Measurements from ENCODE around the gene HORMAD2. TPM values are rescaled to one million over a fixed set of nuclear protein-coding genes. Genes with fewer than 3 reads are reported as not detected.

HORMAD2 gene
- total and polyA plus RNA-seq, 9 of the 15 experiments (the other 6 are each of a cell fraction or from before 2014, with no cell fraction given), result not detected

DNA sequence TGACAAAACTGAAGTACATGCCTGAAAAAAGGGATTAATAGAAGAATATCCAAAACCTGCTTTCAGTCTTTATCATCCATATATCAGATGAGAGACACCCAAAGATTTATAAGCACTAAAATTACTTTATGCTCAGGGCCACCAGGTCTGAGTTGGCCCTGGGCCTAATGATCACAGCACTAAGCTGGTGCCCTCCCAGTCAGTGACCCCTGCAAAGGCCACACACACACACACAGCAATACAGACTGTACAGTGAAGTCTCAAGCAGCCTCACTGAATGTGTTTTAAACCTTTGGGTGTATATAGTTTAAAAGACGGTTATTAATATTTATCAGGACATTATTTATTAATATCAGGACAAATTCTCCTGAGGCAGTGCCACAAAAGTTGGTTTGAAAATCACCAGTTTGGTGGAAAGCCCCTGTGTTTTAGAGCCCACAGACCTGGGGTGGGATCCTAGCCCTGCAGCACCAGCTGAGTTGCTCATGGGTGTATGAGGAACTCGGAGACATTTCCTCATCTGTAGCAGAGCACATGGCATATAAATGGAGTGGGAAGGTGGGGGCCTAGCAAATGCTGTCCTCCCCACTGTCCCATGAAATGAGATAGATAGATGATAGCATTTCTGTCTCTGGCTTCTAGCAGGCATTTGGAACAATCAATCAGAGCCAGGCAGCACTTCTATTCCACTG lies 48.4 kb upstream of the HORMAD2 start:
- H3K9me3 ChIP-seq (replicated peaks; ENCODE audit: control insufficient read depth, insufficient read depth, low read depth, low read length), result no peaks in the 10 kb centered on the region
- H3K36me3 ChIP-seq (ENCODE audit: control insufficient read depth, insufficient read depth, low read length), result 0 out of 3 replicates have a peak, but pooled peaks cover 4% of the 10 kb centered on the region
- intact Hi-C loops (cut with micrococcal nuclease), result no loop called here
- H4K20me1 ChIP-seq (replicated peaks; ENCODE audit: control insufficient read depth, insufficient read depth, low read length), result no peaks in the 10 kb centered on the region
- no peak for TF ChIP-seq ZNF644 (tag; IDR thresholded peaks at IDR 0.05; ENCODE audit: low read depth)
- no peak for TF ChIP-seq BRD4 (IDR thresholded peaks at IDR 0.05)
- TF ChIP-seq ZNF12 (CRISPR knock-in tag; IDR thresholded peaks at IDR 0.05), result no peak
- no peak for TF ChIP-seq ZNF175 (CRISPR knock-in tag; IDR thresholded peaks at IDR 0.05; ENCODE audit: low read depth)
- TF ChIP-seq KDM1A (IDR thresholded peaks at IDR 0.05), result no peak
- no peak for TF ChIP-seq ZEB2 (IDR thresholded peaks at IDR 0.05)
- TF ChIP-seq, protein P1, sequence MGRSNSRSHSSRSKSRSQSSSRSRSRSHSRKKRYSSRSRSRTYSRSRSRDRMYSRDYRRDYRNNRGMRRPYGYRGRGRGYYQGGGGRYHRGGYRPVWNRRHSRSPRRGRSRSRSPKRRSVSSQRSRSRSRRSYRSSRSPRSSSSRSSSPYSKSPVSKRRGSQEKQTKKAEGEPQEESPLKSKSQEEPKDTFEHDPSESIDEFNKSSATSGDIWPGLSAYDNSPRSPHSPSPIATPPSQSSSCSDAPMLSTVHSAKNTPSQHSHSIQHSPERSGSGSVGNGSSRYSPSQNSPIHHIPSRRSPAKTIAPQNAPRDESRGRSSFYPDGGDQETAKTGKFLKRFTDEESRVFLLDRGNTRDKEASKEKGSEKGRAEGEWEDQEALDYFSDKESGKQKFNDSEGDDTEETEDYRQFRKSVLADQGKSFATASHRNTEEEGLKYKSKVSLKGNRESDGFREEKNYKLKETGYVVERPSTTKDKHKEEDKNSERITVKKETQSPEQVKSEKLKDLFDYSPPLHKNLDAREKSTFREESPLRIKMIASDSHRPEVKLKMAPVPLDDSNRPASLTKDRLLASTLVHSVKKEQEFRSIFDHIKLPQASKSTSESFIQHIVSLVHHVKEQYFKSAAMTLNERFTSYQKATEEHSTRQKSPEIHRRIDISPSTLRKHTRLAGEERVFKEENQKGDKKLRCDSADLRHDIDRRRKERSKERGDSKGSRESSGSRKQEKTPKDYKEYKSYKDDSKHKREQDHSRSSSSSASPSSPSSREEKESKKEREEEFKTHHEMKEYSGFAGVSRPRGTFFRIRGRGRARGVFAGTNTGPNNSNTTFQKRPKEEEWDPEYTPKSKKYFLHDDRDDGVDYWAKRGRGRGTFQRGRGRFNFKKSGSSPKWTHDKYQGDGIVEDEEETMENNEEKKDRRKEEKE (IDR thresholded peaks at IDR 0.05; ENCODE audit: borderline replicate concordance in 1 of 2, control insufficient read depth in 1 of 2, low read depth in 2 of 2, low read length in 1 of 2), result no peak
- TF ChIP-seq, protein P2, sequence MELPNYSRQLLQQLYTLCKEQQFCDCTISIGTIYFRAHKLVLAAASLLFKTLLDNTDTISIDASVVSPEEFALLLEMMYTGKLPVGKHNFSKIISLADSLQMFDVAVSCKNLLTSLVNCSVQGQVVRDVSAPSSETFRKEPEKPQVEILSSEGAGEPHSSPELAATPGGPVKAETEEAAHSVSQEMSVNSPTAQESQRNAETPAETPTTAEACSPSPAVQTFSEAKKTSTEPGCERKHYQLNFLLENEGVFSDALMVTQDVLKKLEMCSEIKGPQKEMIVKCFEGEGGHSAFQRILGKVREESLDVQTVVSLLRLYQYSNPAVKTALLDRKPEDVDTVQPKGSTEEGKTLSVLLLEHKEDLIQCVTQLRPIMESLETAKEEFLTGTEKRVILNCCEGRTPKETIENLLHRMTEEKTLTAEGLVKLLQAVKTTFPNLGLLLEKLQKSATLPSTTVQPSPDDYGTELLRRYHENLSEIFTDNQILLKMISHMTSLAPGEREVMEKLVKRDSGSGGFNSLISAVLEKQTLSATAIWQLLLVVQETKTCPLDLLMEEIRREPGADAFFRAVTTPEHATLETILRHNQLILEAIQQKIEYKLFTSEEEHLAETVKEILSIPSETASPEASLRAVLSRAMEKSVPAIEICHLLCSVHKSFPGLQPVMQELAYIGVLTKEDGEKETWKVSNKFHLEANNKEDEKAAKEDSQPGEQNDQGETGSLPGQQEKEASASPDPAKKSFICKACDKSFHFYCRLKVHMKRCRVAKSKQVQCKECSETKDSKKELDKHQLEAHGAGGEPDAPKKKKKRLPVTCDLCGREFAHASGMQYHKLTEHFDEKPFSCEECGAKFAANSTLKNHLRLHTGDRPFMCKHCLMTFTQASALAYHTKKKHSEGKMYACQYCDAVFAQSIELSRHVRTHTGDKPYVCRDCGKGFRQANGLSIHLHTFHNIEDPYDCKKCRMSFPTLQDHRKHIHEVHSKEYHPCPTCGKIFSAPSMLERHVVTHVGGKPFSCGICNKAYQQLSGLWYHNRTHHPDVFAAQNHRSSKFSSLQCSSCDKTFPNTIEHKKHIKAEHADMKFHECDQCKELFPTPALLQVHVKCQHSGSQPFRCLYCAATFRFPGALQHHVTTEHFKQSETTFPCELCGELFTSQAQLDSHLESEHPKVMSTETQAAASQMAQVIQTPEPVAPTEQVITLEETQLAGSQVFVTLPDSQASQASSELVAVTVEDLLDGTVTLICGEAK (IDR thresholded peaks at IDR 0.05), result no peak
- TF ChIP-seq, protein P2 (CRISPR knock-in tag; IDR thresholded peaks at IDR 0.05), result no peak
- ChIA-PET POLR2A (no interaction called here), CTCF (ENCODE audit: low intra/inter-chr PET ratio) (no interaction called here)
- no peaks in the 10 kb centered on the region for H3K79me2 ChIP-seq (ENCODE audit: control insufficient read depth, insufficient read depth, low read length)
- no peaks in the 10 kb centered on the region for H3K9me1 ChIP-seq (ENCODE audit: control insufficient read depth, insufficient read depth, low read length)
- DNase-seq (ENCODE audit: extremely low read depth in 1 of 4, low spot score in 3 of 4), result no peak
- no peaks in the 10 kb centered on the region for H3K4me1 ChIP-seq (replicated peaks in 1 of 2; ENCODE audit: control insufficient read depth in 2 of 2, insufficient read depth in 2 of 2, low read length in 2 of 2)
- H3K9ac ChIP-seq (ENCODE audit: insufficient read depth in 1 of 2, low read depth in 2 of 2, low read length in 2 of 2), result no peak overlapping the region
- 24% methylated on average over 2 of the region's 2 CpGs for WGBS (ENCODE audit: insufficient coverage, low coverage, missing lambda C conversion rate)
- H3K27me3 ChIP-seq (ENCODE audit: control insufficient read depth in 2 of 2, insufficient read depth in 2 of 2, low read length in 2 of 2), result no peaks in the 10 kb centered on the region
- in situ Hi-C loops (cut with MboI), result no loop called here
- ATAC-seq, result no peak
- no peak for FAIRE-seq
- H3K4me2 ChIP-seq (ENCODE audit: insufficient read depth, low read length), result no peak overlapping the region
- no peak overlapping the region for H3K27ac ChIP-seq (ENCODE audit: extremely low read depth, low read depth, low read length)
- H3K4me3 ChIP-seq, result no peak overlapping the region
- H2AFZ ChIP-seq (ENCODE audit: low read depth, low read length), result no peak overlapping the region
- BruUV-seq (replicated peaks), result no TSS peak
